ENCODE measurements around the gene ZEB2. TPM values are rescaled to one million over a fixed set of nuclear protein-coding genes. Genes with fewer than 3 reads are reported as not detected.

ZEB2 gene
- total RNA-seq, 2 donors from 2014 or later, result 4.1 to 6.1 TPM

- DNase-seq (ENCODE audit: low spot score in 2 of 2), result no peak
- no peak for ATAC-seq
- H3K36me3 Mint-ChIP-seq, result no peaks in the 10 kb centered on the region
- H3K27ac Mint-ChIP-seq, result no peak overlapping the region
- H3K9me3 Mint-ChIP-seq, result no peaks in the 10 kb centered on the region
Measured at GRCh38 chr2:144438801-144439631, 80.9 kb downstream of the ZEB2 start.

GRCh38 chr2:144437636-144438035 is 82.3 kb downstream of the ZEB2 start:
- Mint-ChIP-seq H3K36me3 (no peaks in the 10 kb centered on the region), H3K9me3 (no peaks in the 10 kb centered on the region), H3K27ac (no peak overlapping the region)
- ATAC-seq, result no peak
- no peak for DNase-seq (ENCODE audit: low spot score in 2 of 2)

GRCh38 chr2:144434425-144435222 is 85.3 kb downstream of the ZEB2 start:
- Mint-ChIP-seq H3K9me3 (no peaks in the 10 kb centered on the region), H3K27ac (no peak overlapping the region), H3K36me3 (no peaks in the 10 kb centered on the region)
- ATAC-seq, result no peak
- DNase-seq (ENCODE audit: low spot score in 2 of 2), result no peak

- no peaks in the 10 kb centered on the region for H3K36me3 Mint-ChIP-seq
- ATAC-seq (no peak), DNase-seq (ENCODE audit: low spot score in 2 of 2) (no peak)
- H3K27ac Mint-ChIP-seq, result no peak overlapping the region
- no peaks in the 10 kb centered on the region for H3K9me3 Mint-ChIP-seq
Measured at GRCh38 chr2:144432921-144433320, 87.0 kb downstream of the ZEB2 start.

- H3K36me3 Mint-ChIP-seq, result no peaks in the 10 kb centered on the region
- H3K9me3 Mint-ChIP-seq, result no peaks in the 10 kb centered on the region
- no peak for DNase-seq (ENCODE audit: low spot score in 2 of 2)
- H3K27ac Mint-ChIP-seq, result no peak overlapping the region
- no peak for ATAC-seq
Measured at GRCh38 chr2:144431998-144432397, 87.9 kb downstream of the ZEB2 start.

GRCh38 chr2:144431392-144431783 is 88.5 kb downstream of the ZEB2 start:
- no peaks in the 10 kb centered on the region for H3K9me3 Mint-ChIP-seq
- DNase-seq (ENCODE audit: low spot score in 2 of 2), result no peak
- ATAC-seq, result no peak
- no peaks in the 10 kb centered on the region for H3K36me3 Mint-ChIP-seq
- H3K27ac Mint-ChIP-seq, result no peak overlapping the region

GRCh38 chr2:144430722-144431391 is 89.1 kb downstream of the ZEB2 start:
- no peak for DNase-seq (ENCODE audit: low spot score in 2 of 2)
- no peak for ATAC-seq
- Mint-ChIP-seq H3K9me3 (no peaks in the 10 kb centered on the region), H3K27ac (no peak overlapping the region), H3K36me3 (no peaks in the 10 kb centered on the region)

GRCh38 chr2:144429396-144430112 is 90.4 kb downstream of the ZEB2 start:
- H3K9me3 Mint-ChIP-seq, result no peaks in the 10 kb centered on the region

GRCh38 chr2:144426981-144427479 is 92.9 kb downstream of the ZEB2 start:
- ATAC-seq (no peak), DNase-seq (ENCODE audit: low spot score in 2 of 2) (no peak)
- no peaks in the 10 kb centered on the region for H3K36me3 Mint-ChIP-seq
- H3K27ac Mint-ChIP-seq, result no peak overlapping the region
- no peaks in the 10 kb centered on the region for H3K9me3 Mint-ChIP-seq

More at GRCh38 chr2:144429396-144430112, 90.4 kb downstream of the ZEB2 start:
- Mint-ChIP-seq H3K27ac (no peak overlapping the region), H3K36me3 (no peaks in the 10 kb centered on the region)
- DNase-seq (ENCODE audit: low spot score in 2 of 2) (no peak), ATAC-seq (no peak)

GRCh38 chr2:144426355-144426754 is 93.6 kb downstream of the ZEB2 start:
- no peaks in the 10 kb centered on the region for H3K36me3 Mint-ChIP-seq

GRCh38 chr2:144424559-144425240 is 95.2 kb downstream of the ZEB2 start:
- DNase-seq (ENCODE audit: low spot score in 2 of 2), result no peak
- ATAC-seq, result peak; percentile 86 to 96
- no peaks in the 10 kb centered on the region for H3K9me3 Mint-ChIP-seq
- peaks cover 0 to 9% of the 10 kb centered on the region in 2 donors for H3K36me3 Mint-ChIP-seq
- H3K27ac Mint-ChIP-seq, result no peak overlapping the region

More at GRCh38 chr2:144426355-144426754, 93.6 kb downstream of the ZEB2 start:
- ATAC-seq (no peak), DNase-seq (ENCODE audit: low spot score in 2 of 2) (no peak)
- Mint-ChIP-seq H3K9me3 (no peaks in the 10 kb centered on the region), H3K27ac (no peak overlapping the region)

- Mint-ChIP-seq H3K36me3 (peaks cover 0 to 14% of the 10 kb centered on the region in 2 donors), H3K9me3 (no peaks in the 10 kb centered on the region), H3K27ac (no peak overlapping the region)
- DNase-seq (ENCODE audit: low spot score in 2 of 2), result no peak
- no peak for ATAC-seq
Measured at GRCh38 chr2:144421606-144422510, 98.1 kb downstream of the ZEB2 start.

GRCh38 chr2:144419218-144419617 is 100.7 kb downstream of the ZEB2 start:
- H3K27ac Mint-ChIP-seq, result no peak overlapping the region
- ATAC-seq (no peak), DNase-seq (ENCODE audit: low spot score in 2 of 2) (no peak)
- H3K36me3 Mint-ChIP-seq, result peaks cover 0 to 14% of the 10 kb centered on the region in 2 donors
- H3K9me3 Mint-ChIP-seq, result peaks cover 3 to 7% of the 10 kb centered on the region in 2 donors

- H3K9me3 Mint-ChIP-seq, result peaks cover 3 to 7% of the 10 kb centered on the region in 2 donors
- ATAC-seq, result no peak
- DNase-seq (ENCODE audit: low spot score in 2 of 2), result no peak
- H3K27ac Mint-ChIP-seq, result no peak overlapping the region
- H3K36me3 Mint-ChIP-seq, result peaks cover 0 to 7% of the 10 kb centered on the region in 2 donors
Measured at GRCh38 chr2:144415386-144415785, 104.5 kb downstream of the ZEB2 start.

GRCh38 chr2:144414324-144414845 is 105.5 kb downstream of the ZEB2 start:
- Mint-ChIP-seq H3K9me3 (peaks cover 3 to 7% of the 10 kb centered on the region in 2 donors), H3K36me3 (peaks cover 0 to 5% of the 10 kb centered on the region in 2 donors), H3K27ac (no peak overlapping the region)
- peak in 1 of 2 donors; percentile 9 for DNase-seq (ENCODE audit: low spot score in 2 of 2)
- ATAC-seq, result peak; percentile 97

Data from activated naive CD4-positive, alpha-beta T cell treated with anti-CD3 and anti-CD28 coated beads, Interleukin-2, amount 50 U/mL, for 72 hours (primary cell).